Measurements from ENCODE around the gene SLC1A3.
A peak's percentile ranks its signal among the peaks of the same experiment; 100 is the strongest.
"Not testable (repeated sequence)": the region's sequence is repeated elsewhere in the genome, so short reads cannot be mapped to it uniquely, and the experiment has no call there.

Gene SLC1A3

DNA sequence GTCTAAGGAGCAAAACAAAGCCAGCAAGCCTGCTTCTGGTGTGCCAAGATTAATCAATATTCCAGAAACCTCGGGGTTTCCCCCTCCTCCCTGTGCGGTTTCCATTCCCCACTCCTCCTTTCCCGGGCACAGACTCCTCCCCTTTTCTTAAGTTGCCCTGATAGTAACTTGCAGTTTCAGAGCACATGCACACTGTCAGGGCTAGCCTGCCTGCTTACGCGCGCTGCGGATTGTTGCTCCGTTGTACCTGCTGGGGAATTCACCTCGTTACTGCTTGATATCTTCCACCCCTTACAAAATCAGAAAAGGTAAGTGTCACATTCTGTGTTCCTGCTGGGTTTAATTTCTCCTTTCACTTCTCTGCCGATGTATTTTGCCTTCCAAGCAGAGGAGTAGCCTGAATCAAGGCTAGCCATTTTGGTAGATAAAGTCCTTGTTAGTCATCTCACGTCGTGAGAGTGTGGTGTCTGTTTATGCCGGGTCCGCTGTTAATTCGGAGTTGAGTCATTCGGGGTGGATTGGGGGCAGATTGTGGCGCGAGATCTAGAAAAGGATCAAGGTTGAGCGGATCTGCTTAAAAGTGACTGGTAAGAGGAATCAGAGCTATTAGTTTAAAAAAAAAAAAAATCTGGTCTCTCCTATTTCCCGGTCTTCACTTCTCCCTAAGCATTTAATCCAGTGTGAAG is at the start of gene SLC1A3:
Gene SLC1A3, plus strand, starts transcription at position 179 of the 686 bp plus-strand sequence. CDS start 1,818 bp downstream, outside the sequence.
- DNase-seq: peak in 1 of 2 experiments; percentile 59

GRCh38 chr5:36558641-36559040 is 47.8 kb upstream of the SLC1A3 start:
- no peak for DNase-seq

- no peak for DNase-seq
Measured at GRCh38 chr5:36561601-36562000, 44.8 kb upstream of the SLC1A3 start.

GRCh38 chr5:36569491-36569890 is 36.9 kb upstream of the SLC1A3 start:
- no peak for DNase-seq

GRCh38 chr5:36570301-36571095 is 35.9 kb upstream of the SLC1A3 start:
- DNase-seq: no peak

DNA sequence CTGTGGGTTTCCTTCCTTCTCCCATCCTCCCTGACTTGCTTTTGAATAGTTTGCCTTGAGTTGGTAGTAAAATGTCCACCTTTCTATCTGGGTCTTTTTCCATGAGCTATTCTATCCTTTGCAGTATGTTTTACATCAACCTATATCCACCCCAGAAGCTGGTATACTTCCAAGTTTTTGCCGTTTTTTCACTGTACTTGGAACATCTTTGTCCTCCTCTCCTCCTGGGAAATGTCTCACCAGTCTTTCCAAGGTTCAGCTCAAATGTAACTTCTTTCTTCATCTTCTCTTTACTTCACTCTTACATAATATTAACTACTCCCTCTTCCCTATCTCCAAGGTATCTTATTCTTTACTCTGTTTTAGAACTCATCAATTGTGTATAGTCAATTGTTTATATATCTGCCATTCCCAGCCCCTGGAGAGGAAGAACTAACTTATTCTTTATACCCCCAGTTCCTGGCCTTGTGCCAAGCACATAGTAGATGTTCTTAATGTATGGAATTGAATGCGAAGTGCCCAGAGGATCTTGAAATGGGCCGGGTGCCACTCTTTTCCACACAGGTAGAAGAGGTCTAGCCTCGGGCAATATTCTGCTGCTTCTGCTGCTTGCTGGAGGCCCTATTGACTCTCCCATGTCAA is 34.9 kb upstream of the SLC1A3 start:
- no peak for DNase-seq

GRCh38 chr5:36573438-36573837 is 33.0 kb upstream of the SLC1A3 start:
- no peak for DNase-seq

- DNase-seq: no peak
Measured at GRCh38 chr5:36575361-36575781, 31.0 kb upstream of the SLC1A3 start.

DNA sequence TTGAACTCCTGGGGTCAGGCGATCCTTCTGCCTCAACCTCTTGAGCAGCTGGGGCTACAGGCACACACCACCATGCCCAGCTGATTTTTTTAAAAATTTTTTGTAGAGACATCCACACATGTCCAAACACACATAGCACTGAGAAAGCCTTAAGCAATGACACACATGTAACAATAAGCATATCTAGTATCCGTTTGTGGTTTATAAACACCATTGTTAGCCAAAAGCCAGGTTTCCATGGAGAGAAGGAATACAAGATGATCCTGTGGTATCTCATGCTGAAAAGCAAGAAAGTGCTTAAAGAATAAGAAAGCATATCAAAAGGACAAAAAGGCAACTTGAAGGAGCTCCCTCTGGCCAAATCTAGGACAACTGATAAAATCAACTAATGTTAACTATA is 29.7 kb upstream of the SLC1A3 start:
- no peak for DNase-seq

- DNase-seq: not testable (repeated sequence)
Measured at GRCh38 chr5:36579858-36580257, 26.5 kb upstream of the SLC1A3 start.

DNA sequence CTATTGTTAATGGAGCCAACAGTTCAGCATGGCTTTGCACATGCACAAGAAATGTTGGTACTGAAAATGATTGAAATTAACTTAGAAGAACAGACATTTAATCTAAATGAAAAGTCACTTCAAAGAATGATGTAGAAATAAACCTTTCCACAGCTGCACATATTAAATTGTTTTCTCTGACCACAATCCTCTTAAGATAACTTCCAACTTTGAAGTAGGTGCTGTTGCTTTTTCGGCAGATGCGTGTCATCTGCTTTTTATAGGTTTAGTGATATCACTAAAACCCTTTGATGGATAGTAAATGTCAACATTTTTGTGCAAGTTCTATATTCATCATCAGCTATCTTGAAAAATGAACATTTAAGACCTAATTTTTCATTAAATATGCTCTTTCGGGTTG is 25.3 kb upstream of the SLC1A3 start:
- no peak for DNase-seq

DNA sequence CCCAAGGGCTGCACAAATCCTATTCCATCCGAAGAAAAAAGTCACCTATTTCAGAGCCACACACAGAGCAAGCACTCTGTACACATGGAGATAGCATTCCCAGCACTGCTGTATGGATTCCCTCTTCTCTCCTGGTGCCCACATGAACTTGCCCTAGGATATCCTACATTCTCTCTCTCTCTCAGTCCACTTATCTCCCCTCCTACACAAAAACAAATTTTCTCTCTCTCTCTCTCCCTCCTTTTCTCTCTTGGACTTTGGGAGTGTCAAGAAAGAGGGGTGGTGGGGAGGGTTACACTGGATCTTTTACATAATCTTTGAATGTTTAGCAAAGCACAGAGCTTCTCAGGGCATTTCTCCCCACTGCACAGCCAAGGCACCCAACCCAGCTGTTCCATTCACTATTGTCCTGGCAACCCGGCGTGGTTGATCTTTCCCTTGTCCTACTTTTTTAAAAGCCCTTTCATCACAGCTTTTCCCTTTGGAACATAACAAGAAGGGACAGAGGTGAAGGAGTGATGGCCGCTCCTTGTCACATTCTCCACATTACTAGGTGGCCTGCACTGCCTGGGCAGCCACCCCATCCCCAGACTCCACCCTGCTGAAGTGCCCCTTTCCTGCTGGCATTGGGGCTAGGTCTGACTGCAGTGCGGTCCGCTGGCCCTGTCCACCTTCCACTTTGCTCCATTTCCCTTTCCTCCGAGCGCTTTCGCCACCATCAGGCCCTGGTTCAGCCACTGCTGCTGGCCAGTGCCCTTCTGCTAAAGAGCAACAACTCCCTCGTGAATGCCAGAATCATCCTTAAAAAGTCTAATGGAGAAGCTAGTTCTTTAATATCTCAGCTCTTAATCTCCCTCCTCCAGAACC is 22.2 kb upstream of the SLC1A3 start:
- DNase-seq: no peak

GRCh38 chr5:36585701-36586100 is 20.7 kb upstream of the SLC1A3 start:
- no peak for DNase-seq

- no peak for DNase-seq
Measured at GRCh38 chr5:36587354-36587753, 19.1 kb upstream of the SLC1A3 start.

DNA sequence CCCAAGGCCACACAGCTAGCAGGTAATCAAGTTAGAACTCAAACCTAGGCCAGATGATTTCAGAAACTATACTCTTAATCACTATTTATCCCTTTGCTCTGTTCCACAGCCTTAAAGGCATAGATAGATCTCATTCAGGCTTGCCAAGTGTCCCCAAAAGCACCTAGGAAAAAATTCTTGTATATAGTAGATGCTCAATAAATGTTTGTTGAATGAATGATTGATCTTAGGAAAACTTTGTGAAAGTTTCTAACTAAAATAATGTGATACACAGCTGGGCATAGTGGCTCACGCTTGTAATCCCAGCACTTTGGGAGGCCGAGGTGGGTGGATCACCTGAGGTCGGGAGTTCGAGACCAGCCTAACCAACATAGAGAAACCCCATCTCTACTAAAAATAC is 16.7 kb upstream of the SLC1A3 start:
- not testable (repeated sequence) for DNase-seq

- no peak for DNase-seq
Measured at GRCh38 chr5:36590513-36591286, 15.7 kb upstream of the SLC1A3 start.

DNA sequence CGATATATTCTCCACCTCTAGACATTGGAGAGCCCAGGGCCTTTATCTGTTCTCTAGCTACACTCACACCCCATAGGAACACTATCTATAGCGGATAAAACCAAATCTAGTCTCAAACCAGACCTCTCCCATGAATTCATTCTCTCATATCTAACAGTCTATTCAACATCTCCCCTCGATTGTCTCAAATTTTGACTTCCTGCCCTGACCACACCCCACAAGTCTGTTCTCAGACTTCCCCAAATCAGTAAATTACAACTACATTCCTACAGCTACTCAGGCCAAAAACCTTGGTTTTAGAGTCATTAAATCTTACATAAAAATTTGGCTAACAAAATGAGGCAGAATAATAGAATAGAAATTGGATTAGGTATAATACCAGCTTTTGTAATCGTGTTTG is 12.5 kb upstream of the SLC1A3 start:
- no peak for DNase-seq

- no peak for DNase-seq
Measured at GRCh38 chr5:36596247-36596646, 10.2 kb upstream of the SLC1A3 start.

- DNase-seq: no peak
Measured at GRCh38 chr5:36596756-36597155, 9.7 kb upstream of the SLC1A3 start.

DNA sequence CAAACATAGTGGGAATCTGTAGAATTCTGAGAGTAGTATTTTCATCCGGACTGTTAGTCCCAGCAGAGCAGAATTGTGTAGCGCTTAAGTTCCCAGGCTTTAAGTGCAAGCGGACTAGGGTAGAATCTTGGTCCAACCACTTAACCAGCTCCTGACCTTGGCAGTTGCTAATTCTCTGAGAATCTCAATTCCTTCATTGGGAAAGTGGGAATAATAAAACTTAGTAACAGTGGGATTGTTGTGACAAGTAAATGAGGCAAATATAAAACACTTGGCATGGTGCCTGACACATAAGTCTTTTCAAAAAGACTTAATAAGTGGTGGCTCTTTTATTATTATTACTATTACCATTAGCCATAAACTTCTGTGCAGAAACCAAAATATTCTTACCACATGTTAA is 8.4 kb upstream of the SLC1A3 start:
- DNase-seq: no peak

- no peak for DNase-seq
Measured at GRCh38 chr5:36599986-36600779, 6.2 kb upstream of the SLC1A3 start.

All from NCI-H526 (cell line).